PC-9 (cell line): ENCODE results near the gene FSIP1. TPM values are rescaled to one million over a fixed set of nuclear protein-coding genes. Genes with fewer than 3 reads are reported as not detected.
A peak's percentile ranks its signal among the peaks of the same experiment; 100 is the strongest.

Experiments
- BruUV-seq: library from RNA; stranded (reverse); fragments of 400-500 nt; replicated peaks from 2 replicates; lab custom pipeline; 2021; lab: Mats Ljungman, UMichigan
- CTCF ChIA-PET: fragments of 300-600 bp; sonication (Branson Sonifier 250); formaldehyde crosslinking; loops from one replicate; lab custom pipeline; 2022; ENCODE audit warnings: antibody characterized with exemption; lab: Charles Lee
- POLR2A ChIA-PET: fragments of 300-600 bp; sonication (Branson Sonifier 250); formaldehyde crosslinking; loops from one replicate; lab custom pipeline; 2022; ENCODE audit warnings: antibody characterized with exemption; ENCODE audit not compliant: unreplicated experiment; lab: Charles Lee
- DNase-seq, 2 experiments: peaks; one replicate each; pipeline versions ENCODE4 v3.0.0 to v3.0.0-alpha.2; 2015 to 2022; ENCODE audit warnings: mixed read lengths in 1 of 2
- H2AFZ ChIP-seq: fragments of 200-600 bp; sonication (generic); 2 replicates; pipeline ENCODE4 v1.8.1; 2017; ENCODE audit warnings: antibody characterized with exemption
- H3F3A ChIP-seq: fragments of 200-600 bp; sonication (generic); 2 replicates; pipeline ENCODE4 v1.8.1; 2017; ENCODE audit warnings: antibody characterized with exemption, mild to moderate bottlenecking, low read depth; ENCODE audit not compliant: insufficient read depth
- H3K27ac ChIP-seq: fragments of 200-600 bp; sonication (generic); 2 replicates; pipeline ENCODE4 v1.6.1; 2016; ENCODE audit warnings: mixed run types
- H3K27me3 ChIP-seq: fragments of 200-600 bp; sonication (generic); 2 replicates; pipeline ENCODE4 v1.6.1; 2016; ENCODE audit warnings: low read depth, mixed run types; ENCODE audit not compliant: insufficient read depth
- H3K36me3 ChIP-seq: fragments of 200-600 bp; sonication (generic); 2 replicates; pipeline ENCODE4 v1.6.1; 2016; ENCODE audit warnings: low read depth, mixed run types
- H3K4me1 ChIP-seq: fragments of 200-600 bp; sonication (generic); replicated peaks from 2 replicates; pipeline ENCODE4 v1.6.1; 2016; ENCODE audit warnings: mixed run types; ENCODE audit not compliant: insufficient read depth
- H3K4me2 ChIP-seq: fragments of 200-600 bp; sonication (generic); 2 replicates; pipeline ENCODE4 v1.6.1; 2017; ENCODE audit warnings: mixed run types
- H3K4me3 ChIP-seq: fragments of 200-600 bp; sonication (generic); 2 replicates; pipeline ENCODE4 v1.6.1; 2016; ENCODE audit warnings: mixed run types
- H3K79me2 ChIP-seq: fragments of 200-600 bp; sonication (generic); 2 replicates; pipeline ENCODE4 v1.6.1; 2017; ENCODE audit warnings: low read depth, mixed run types
- H3K9me2 ChIP-seq: fragments of 200-600 bp; sonication (generic); 2 replicates; pipeline ENCODE4 v1.8.1; 2017; ENCODE audit warnings: mild to moderate bottlenecking; ENCODE audit not compliant: insufficient read depth
- H3K9me3 ChIP-seq: fragments of 200-600 bp; sonication (generic); 2 replicates; pipeline ENCODE4 v1.8.1; 2016; ENCODE audit warnings: low read depth; ENCODE audit not compliant: insufficient read depth
- H4K20me1 ChIP-seq: fragments of 200-600 bp; sonication (generic); 2 replicates; pipeline ENCODE4 v1.8.1; 2017; ENCODE audit not compliant: insufficient read depth
- CTCF ChIP-seq: fragments of 200-600 bp; sonication (generic); conservative IDR thresholded peaks from 2 replicates; pipeline ENCODE4 v1.6.1; 2017; ENCODE audit warnings: mixed run types, antibody characterized with exemption, mild to moderate bottlenecking, moderate library complexity
- EZH2 ChIP-seq: fragments of 200-600 bp; sonication (generic); IDR thresholded peaks from 2 replicates; pipeline ENCODE4 v1.8.0; 2017; ENCODE audit warnings: antibody characterized with exemption, low read depth
- intact Hi-C: fragments of 100-400 bp; cut with micrococcal nuclease; formaldehyde crosslinking; loops from one replicate; pipeline ENCODE4 v1.10.0; 2022; ENCODE audit not compliant: unreplicated experiment
- total RNA-seq: library from RNA; stranded (reverse); gene quantifications from 2 replicates; pipeline ENCODE4 v1.2.3, GENCODE V29; 2021

The FSIP1 gene
- total RNA-seq, 1 experiment from 2014 or later: 1.2 TPM

DNA sequence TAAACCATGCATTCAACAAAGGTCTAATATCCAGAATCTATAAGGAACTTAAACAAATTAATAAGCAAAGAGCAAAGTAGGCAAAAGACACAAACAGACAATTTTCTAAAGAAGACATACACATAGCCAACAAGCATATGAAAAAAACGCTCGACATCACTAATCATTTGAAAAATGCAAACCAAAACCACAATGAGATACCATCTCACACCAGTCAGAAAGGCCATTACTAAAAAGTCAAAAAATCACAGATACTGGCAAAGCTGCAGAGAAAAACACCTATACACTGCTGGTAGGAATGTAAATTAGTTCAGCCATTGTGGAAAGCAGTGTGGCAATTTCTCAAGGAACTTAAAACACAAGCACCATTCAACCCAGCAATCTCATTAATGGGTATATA lies 53.8 kb downstream of the FSIP1 start:
- Histone ChIP-seq H3K4me2 (no peak overlapping the region), H3F3A (no peaks in the 10 kb centered on the region), H3K79me2 (no peaks in the 10 kb centered on the region), H3K4me3 (no peak overlapping the region), H3K27me3 (no peaks in the 10 kb centered on the region), H3K9me2 (no peaks in the 10 kb centered on the region), H4K20me1 (no peaks in the 10 kb centered on the region), H3K27ac (no peak overlapping the region), H3K36me3 (no peaks in the 10 kb centered on the region), H2AFZ (no peak overlapping the region), H3K4me1 (no peaks in the 10 kb centered on the region), H3K9me3 (no peaks in the 10 kb centered on the region)
- DNase-seq: no peak
- ChIA-PET POLR2A (no interaction called here), CTCF (interaction anchor here (0.6 kb wide), 1 partner anchor 97 kb away, joined by 3 read pairs; no protein-coding TSS in a partner anchor)
- intact Hi-C loops: no loop called here
- TF ChIP-seq EZH2 (no peak), CTCF (no peak)
- BruUV-seq: no TSS peak

DNA sequence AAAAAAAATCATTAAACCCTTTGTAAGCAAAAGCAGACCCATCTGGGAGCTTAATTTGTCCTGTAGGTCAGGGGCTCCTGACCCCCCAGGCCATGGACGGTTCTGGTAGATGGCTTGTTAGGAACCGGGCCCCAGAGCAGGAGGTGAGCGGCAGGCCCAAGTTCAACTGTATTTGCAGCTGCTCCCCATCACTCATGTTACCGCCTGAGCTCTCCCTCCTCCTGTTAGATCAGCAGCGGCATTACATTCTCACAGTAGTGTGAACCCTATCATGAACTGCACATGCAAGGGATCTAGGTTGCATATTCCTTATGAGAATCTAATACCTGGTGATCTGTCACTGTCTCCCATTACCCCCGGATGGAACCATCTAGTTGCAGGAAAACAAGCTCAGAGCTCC lies 60.7 kb downstream of the FSIP1 start:
- ChIA-PET CTCF (interaction anchor here (0.5 to 0.6 kb wide), 2 partner anchors 35 to 61 kb away, joined by 3 read pairs; partner anchors contain the start of gene FSIP1), POLR2A (no interaction called here)
- Histone ChIP-seq H3K27ac (no peak overlapping the region), H3K36me3 (no peaks in the 10 kb centered on the region), H3K9me2 (no peaks in the 10 kb centered on the region), H3K79me2 (no peaks in the 10 kb centered on the region), H3F3A (peaks cover 15% of the 10 kb centered on the region), H3K4me2 (0 out of 2 replicates have a peak overlapping the region, but pooled peaks have one; percentile 57), H3K27me3 (no peaks in the 10 kb centered on the region), H4K20me1 (no peaks in the 10 kb centered on the region), H3K4me1 (peaks cover 19% of the 10 kb centered on the region), H2AFZ (no peak overlapping the region), H3K4me3 (no peak overlapping the region), H3K9me3 (no peaks in the 10 kb centered on the region)
- TF ChIP-seq EZH2: no peak
- TF ChIP-seq CTCF: no peak
- no TSS peak for BruUV-seq
- intact Hi-C loops: loop anchor here (2.0 to 5.0 kb wide), 2 partner anchors 21 to 35 kb away; no protein-coding TSS in a partner anchor
- no peak for DNase-seq

GRCh38 chr15:39720621-39721611 lies 61.7 kb downstream of the FSIP1 start:
- ChIA-PET POLR2A (interaction anchor here (0.7 kb wide), 3 partner anchors 9 to 746 kb away, joined by 3 to 5 read pairs (median 4); no protein-coding TSS in a partner anchor), CTCF (interaction anchor here (0.5 kb wide), 1 partner anchor 62 kb away, joined by 3 read pairs; the partner anchor contains the start of gene FSIP1)
- Histone ChIP-seq H3K4me2 (peak overlapping the region; percentile 57), H3K9me2 (no peaks in the 10 kb centered on the region), H3K4me3 (no peak overlapping the region), H3K27ac (peak overlapping the region; percentile 38), H3K4me1 (peaks cover 19% of the 10 kb centered on the region), H3K9me3 (no peaks in the 10 kb centered on the region), H3K79me2 (no peaks in the 10 kb centered on the region), H2AFZ (no peak overlapping the region), H3K36me3 (no peaks in the 10 kb centered on the region), H3F3A (peaks cover 15% of the 10 kb centered on the region), H4K20me1 (no peaks in the 10 kb centered on the region), H3K27me3 (no peaks in the 10 kb centered on the region)
- intact Hi-C loops: loop anchor here (2.0 to 5.0 kb wide), 2 partner anchors 22 to 34 kb away; no protein-coding TSS in a partner anchor
- DNase-seq: peak; percentile 39 to 84
- TF ChIP-seq EZH2 (no peak), CTCF (no peak)
- no TSS peak for BruUV-seq
